AG09319 (cell line): Measurements from ENCODE around the gene KIF17.

Experiments used
- DNase-seq: peaks from one replicate; pipeline ENCODE4 v3.0.0-alpha.2; 2010; ENCODE audit warnings: low read depth; ENCODE audit errors: extremely low read depth
- CTCF ChIP-seq: IDR thresholded peaks from 2 replicates; pipeline ENCODE4 v1.5.1; 2011; ENCODE audit warnings: low read depth, mild to moderate bottlenecking, inconsistent platforms, low read length, moderate library complexity

Gene KIF17

GRCh38 chr1:20740781-20741180 lies 23.0 kb upstream of the KIF17 start:
- no peak for DNase-seq

DNA sequence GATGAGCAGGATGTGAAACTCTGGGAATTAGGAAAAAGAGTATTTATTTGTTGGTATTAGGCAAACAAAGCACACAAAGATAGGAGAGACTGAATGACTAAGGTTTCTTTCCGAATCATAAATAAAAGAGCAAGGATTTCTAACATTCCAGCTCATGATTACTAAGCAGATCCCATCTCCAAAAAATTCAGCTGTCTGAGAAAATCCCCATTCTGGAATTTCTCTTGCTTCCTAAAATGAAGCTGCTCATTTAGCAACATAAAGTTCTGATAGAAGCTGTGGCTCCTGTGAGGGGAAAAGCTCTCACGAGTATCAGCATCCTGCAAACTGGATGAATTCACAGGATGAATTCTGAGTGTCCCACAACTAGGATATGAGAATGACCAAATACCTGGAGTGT lies 21.4 kb upstream of the KIF17 start:
- DNase-seq: peak; percentile 27
- no peak for TF ChIP-seq CTCF

More at GRCh38 chr1:20740781-20741180, 23.0 kb upstream of the KIF17 start:
- TF ChIP-seq CTCF: no peak

DNA sequence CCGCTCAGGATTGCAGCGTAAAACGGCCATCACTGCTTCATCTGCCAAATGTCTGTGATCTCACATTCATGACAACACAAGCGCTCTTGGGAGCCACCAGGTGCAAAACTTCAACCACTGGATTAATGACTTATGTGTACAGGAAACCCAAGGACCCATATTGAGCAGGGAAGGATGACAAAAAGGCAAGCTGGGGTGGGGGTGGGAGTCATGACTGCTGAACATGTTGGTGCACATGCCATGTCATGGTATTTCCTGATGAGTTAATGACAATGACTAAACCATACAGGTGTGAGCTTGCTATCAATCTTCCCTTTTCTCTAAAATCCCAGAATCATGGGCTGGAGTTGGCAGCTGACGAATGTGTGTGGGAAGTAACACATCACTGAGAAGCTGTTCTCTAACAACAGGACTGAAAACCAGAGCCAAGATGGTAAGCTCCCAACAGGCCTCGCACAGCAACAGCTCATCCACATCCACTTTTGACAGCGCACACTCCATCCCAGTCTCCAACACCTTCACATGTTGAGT lies 17.8 kb upstream of the KIF17 start:
- DNase-seq: no peak
- no peak for TF ChIP-seq CTCF

GRCh38 chr1:20733360-20733975 lies 15.7 kb upstream of the KIF17 start:
- no peak for DNase-seq
- no peak for TF ChIP-seq CTCF

- peak; percentile 74 for DNase-seq
Observed at GRCh38 chr1:20732588-20733359, 15.0 kb upstream of the KIF17 start, which contains the start of gene SH2D5. TSS of gene SH2D5 (minus strand) at chr1:20732703. CDS start at chr1:20728044, 4,659 bp downstream.

GRCh38 chr1:20732071-20732587 lies 14.3 kb upstream of the KIF17 start:
- no peak for DNase-seq
- TF ChIP-seq CTCF: no peak

More at GRCh38 chr1:20732588-20733359, 15.0 kb upstream of the KIF17 start, which contains the start of gene SH2D5:
- peak; percentile 26 for TF ChIP-seq CTCF
